Ishikawa (cell line): ENCODE data around the gene NFE2L1.

Experiments
- CEBPB ChIP-seq: IDR thresholded peaks from 2 replicates; pipeline ENCODE4 v1.6.1; 2012
- CREB1 ChIP-seq: IDR thresholded peaks from 2 replicates; pipeline ENCODE4 v1.6.1; 2012; ENCODE audit warnings: low read depth
- EGR1 ChIP-seq: IDR thresholded peaks from 2 replicates; pipeline ENCODE4 v1.6.1; 2012
- EP300 ChIP-seq: IDR thresholded peaks from 2 replicates; pipeline ENCODE4 v1.6.1; 2012; ENCODE audit warnings: borderline replicate concordance
- FOXM1 ChIP-seq: IDR thresholded peaks from 2 replicates; pipeline ENCODE4 v1.6.1; 2012; ENCODE audit warnings: low read depth, borderline replicate concordance
- MAX ChIP-seq: IDR thresholded peaks from 2 replicates; pipeline ENCODE4 v1.6.1; 2012
- NFIC ChIP-seq: IDR thresholded peaks from 2 replicates; pipeline ENCODE4 v1.6.1; 2012
- RAD21 ChIP-seq: IDR thresholded peaks from 2 replicates; pipeline ENCODE4 v1.6.1; 2012; ENCODE audit warnings: low read depth
- REST ChIP-seq: IDR thresholded peaks from 2 replicates; pipeline ENCODE4 v1.6.1; 2012; ENCODE audit warnings: low read depth, mild to moderate bottlenecking
- TAF1 ChIP-seq: IDR thresholded peaks from 2 replicates; pipeline ENCODE4 v1.6.1; 2012; ENCODE audit warnings: low read depth, mild to moderate bottlenecking
- TCF12 ChIP-seq: IDR thresholded peaks from 2 replicates; pipeline ENCODE4 v1.6.1; 2012; ENCODE audit warnings: low read depth
- TEAD4 ChIP-seq: IDR thresholded peaks from 2 replicates; pipeline ENCODE4 v1.6.1; 2012
- USF1 ChIP-seq: IDR thresholded peaks from 2 replicates; pipeline ENCODE4 v1.6.1; 2012
- YY1 ChIP-seq: IDR thresholded peaks from 2 replicates; pipeline ENCODE4 v1.6.1; 2012; ENCODE audit warnings: low read depth
- ZBTB7A ChIP-seq: IDR thresholded peaks from 2 replicates; pipeline ENCODE4 v1.6.1; 2012; ENCODE audit warnings: low read depth

The NFE2L1 gene

GRCh38 chr17:48102043-48102750 is 54.0 kb downstream of the NFE2L1 start:
- no peak for TF ChIP-seq TEAD4
- no peak for TF ChIP-seq EGR1
- no peak for TF ChIP-seq EP300
- TF ChIP-seq TAF1 = no peak
- no peak for TF ChIP-seq MAX

GRCh38 chr17:48102798-48103715 is 54.9 kb downstream of the NFE2L1 start:
- TF ChIP-seq NFIC (no peak), TCF12 (no peak), MAX (no peak), USF1 (no peak), FOXM1 (no peak), CREB1 (no peak), CEBPB (no peak), TAF1 (no peak), TEAD4 (no peak)

- TF ChIP-seq TAF1 = no peak
- no peak for TF ChIP-seq USF1
- TF ChIP-seq TCF12 = no peak
- no peak for TF ChIP-seq EGR1
- TF ChIP-seq RAD21 = no peak
- TF ChIP-seq ZBTB7A = no peak
- no peak for TF ChIP-seq YY1
- TF ChIP-seq FOXM1 = no peak
- no peak for TF ChIP-seq MAX
- TF ChIP-seq CREB1 = no peak
- no peak for TF ChIP-seq NFIC
- no peak for TF ChIP-seq CEBPB
- TF ChIP-seq REST = no peak
- no peak for TF ChIP-seq TEAD4
- no peak for TF ChIP-seq EP300
Observed at GRCh38 chr17:48104440-48104839, 56.3 kb downstream of the NFE2L1 start.

GRCh38 chr17:48106802-48107136 is 58.6 kb downstream of the NFE2L1 start:
- TF ChIP-seq CEBPB = no peak
- TF ChIP-seq TAF1 = no peak
- no peak for TF ChIP-seq REST
- TF ChIP-seq EGR1 = no peak
- no peak for TF ChIP-seq MAX
- TF ChIP-seq TCF12 = no peak
- no peak for TF ChIP-seq TEAD4
- no peak for TF ChIP-seq USF1
- TF ChIP-seq EP300 = no peak
- TF ChIP-seq FOXM1 = no peak
- no peak for TF ChIP-seq ZBTB7A
- TF ChIP-seq CREB1 = no peak
